Peyer's patch (tissue), 4 donors: ENCODE measurements around the gene KCNC1.

ENCODE experiments used
- POLR2A ChIP-seq, 2 donors: fragments of 450-650 bp; IDR thresholded peaks; one replicate each; pipeline ENCODE4 v1.5.1; 2017; ENCODE audit warnings: antibody characterized with exemption in 2 of 2, mild to moderate bottlenecking in 2 of 2, moderate library complexity in 2 of 2
- TF ChIP-seq, protein P1 (sequence below), 6 experiments: fragments of 450-650 bp in 4 of 6; fragments of 200-600 bp in 2 of 6; sonication (generic) in 1 of 6; IDR thresholded peaks; one replicate each; pipeline ENCODE4 v1.5.1; 2017 to 2019; ENCODE audit warnings: antibody characterized with exemption in 6 of 6, mild to moderate bottlenecking in 3 of 6, moderate library complexity in 1 of 6

DNA sequence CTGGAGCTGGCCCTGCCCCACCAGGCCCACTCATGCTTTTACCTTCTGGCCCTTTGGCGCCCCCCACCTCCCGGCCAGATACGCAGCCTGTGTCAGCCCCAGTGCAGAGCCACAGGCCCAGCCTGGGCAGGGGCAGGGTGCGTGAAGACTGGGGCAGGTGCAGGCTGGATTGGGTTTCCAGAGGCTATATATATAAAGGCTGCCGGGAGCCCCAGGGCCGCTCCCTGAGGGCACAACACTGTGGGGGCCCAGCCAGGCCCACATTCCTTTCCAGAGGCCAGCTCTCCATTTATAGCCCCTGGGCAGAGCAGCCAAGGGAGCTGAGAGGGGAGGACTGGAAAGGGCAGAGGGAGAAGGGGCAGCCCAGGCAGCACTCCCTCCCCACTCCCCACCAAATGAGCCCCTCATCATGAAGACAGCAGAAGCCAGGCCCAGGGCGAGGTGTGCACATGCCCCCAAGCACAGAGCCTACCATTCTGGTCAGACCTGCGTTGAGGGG is 20.2 kb upstream of the KCNC1 start:
- TF ChIP-seq, protein P1, sequence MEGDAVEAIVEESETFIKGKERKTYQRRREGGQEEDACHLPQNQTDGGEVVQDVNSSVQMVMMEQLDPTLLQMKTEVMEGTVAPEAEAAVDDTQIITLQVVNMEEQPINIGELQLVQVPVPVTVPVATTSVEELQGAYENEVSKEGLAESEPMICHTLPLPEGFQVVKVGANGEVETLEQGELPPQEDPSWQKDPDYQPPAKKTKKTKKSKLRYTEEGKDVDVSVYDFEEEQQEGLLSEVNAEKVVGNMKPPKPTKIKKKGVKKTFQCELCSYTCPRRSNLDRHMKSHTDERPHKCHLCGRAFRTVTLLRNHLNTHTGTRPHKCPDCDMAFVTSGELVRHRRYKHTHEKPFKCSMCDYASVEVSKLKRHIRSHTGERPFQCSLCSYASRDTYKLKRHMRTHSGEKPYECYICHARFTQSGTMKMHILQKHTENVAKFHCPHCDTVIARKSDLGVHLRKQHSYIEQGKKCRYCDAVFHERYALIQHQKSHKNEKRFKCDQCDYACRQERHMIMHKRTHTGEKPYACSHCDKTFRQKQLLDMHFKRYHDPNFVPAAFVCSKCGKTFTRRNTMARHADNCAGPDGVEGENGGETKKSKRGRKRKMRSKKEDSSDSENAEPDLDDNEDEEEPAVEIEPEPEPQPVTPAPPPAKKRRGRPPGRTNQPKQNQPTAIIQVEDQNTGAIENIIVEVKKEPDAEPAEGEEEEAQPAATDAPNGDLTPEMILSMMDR (IDR thresholded peaks at IDR 0.05): no peak
- TF ChIP-seq POLR2A (IDR thresholded peaks at IDR 0.05): no peak
